ENCODE measurements around the gene TEX48.

TEX48 gene

DNA sequence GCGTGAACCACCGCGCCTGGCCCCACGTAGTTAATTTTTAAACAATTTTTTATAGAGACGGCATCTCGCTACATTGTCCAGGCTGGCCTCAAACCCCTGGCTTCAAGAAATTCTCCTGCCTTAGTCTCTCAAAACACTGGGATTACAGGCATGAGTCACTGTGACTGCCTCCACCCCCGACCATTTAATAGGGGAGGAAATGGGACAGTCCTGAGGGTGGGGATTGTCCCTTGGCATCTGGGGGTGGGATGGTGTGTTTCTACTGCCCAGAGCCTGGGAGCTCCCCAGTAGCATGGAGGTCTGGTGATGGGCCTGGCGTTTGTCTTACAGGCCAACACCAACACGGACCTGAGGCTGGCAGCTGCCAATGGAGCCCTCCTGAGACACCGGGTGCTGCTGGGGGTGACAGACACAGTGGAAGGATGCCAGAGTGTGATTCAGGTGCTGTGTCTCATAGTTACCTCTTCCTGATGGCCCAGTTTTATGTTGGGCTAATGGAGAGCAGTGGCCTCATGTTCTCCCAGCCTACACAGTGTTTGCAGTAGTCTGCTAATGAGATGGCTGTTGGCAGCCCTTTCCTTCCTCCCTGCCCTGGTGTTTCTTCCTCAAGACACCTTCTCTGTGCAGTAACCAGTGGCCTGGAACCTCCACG, 48.4 kb downstream of the TEX48 start:
- no peak for TF ChIP-seq ZFX (IDR thresholded peaks at IDR 0.05)
- TF ChIP-seq, protein P1, sequence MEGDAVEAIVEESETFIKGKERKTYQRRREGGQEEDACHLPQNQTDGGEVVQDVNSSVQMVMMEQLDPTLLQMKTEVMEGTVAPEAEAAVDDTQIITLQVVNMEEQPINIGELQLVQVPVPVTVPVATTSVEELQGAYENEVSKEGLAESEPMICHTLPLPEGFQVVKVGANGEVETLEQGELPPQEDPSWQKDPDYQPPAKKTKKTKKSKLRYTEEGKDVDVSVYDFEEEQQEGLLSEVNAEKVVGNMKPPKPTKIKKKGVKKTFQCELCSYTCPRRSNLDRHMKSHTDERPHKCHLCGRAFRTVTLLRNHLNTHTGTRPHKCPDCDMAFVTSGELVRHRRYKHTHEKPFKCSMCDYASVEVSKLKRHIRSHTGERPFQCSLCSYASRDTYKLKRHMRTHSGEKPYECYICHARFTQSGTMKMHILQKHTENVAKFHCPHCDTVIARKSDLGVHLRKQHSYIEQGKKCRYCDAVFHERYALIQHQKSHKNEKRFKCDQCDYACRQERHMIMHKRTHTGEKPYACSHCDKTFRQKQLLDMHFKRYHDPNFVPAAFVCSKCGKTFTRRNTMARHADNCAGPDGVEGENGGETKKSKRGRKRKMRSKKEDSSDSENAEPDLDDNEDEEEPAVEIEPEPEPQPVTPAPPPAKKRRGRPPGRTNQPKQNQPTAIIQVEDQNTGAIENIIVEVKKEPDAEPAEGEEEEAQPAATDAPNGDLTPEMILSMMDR (conservative IDR thresholded peaks at IDR 0.05), result no peak
- no peak overlapping the region for H3K27ac ChIP-seq

DNA sequence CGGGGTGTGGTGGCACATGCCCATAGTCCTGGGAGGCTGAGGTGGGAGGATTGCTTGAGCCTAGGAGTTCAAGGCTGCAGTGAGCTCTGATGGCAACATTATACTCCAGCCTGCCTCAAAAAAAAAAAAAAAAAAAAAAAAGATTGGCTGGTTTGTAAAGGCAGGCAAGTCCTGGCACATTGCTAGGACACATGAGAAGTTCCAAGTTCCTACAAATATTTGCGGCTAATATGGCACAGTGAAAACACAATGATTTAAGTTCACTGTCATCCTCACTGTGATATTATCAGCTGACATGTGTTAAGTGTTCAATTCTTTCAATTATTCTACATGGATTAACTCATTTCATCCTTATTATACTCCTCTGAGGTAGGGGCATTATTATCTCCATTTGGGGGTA, 50.8 kb downstream of the TEX48 start:
- TF ChIP-seq ZFX (IDR thresholded peaks at IDR 0.05), result no peak
- TF ChIP-seq, protein P1 (conservative IDR thresholded peaks at IDR 0.05), result no peak
- H3K27ac ChIP-seq, result no peak overlapping the region

DNA sequence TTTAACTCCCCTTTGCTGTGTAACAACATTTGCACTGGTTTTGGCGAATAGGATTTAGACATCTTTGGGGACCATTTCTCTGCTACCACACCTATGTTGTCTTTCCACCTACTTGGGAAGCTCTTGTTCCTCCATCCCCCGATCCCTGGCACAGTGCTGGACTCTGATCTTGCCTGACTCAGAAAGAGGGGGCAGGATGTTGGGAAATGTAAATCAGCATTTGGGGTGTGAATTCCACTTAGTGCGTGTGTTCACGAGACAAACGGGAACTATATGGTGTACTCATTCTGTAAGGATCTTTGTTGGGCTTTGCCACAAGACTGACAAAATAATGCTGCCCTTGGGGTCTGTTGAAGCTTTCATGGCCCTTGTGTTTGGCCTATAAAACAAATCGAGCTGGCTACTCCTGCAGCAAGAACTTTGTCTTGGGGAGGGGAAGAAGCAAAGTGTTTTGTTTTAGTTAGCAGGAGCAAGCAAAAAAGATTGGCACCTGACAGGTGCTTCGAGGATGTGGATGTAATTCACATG, 52.4 kb downstream of the TEX48 start:
- H3K27ac ChIP-seq, result no peak overlapping the region
- TF ChIP-seq, protein P1 (conservative IDR thresholded peaks at IDR 0.05), result no peak
- TF ChIP-seq ZFX (IDR thresholded peaks at IDR 0.05), result no peak

DNA sequence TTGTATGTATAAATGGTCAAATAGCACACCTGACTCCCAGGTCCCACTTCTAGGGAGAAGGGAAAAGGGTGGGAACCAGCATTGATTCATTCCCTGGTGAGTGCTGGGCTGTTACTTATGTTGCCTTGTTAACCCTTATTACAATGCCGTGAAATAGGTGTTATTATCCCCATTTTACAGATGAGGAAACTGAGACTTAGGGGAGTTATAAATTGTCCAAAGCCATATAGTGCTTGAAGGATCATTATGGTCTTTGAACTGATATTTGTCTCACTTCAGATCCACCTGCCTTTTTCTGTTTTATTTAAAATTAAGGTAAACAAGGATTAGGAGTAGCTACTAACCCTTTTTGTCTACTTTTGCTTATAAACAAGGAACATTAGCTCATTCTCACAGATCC, 54.4 kb downstream of the TEX48 start:
- H3K27ac ChIP-seq, result no peak overlapping the region
- TF ChIP-seq ZFX (IDR thresholded peaks at IDR 0.05), result no peak
- TF ChIP-seq, protein P1 (conservative IDR thresholded peaks at IDR 0.05), result no peak

DNA sequence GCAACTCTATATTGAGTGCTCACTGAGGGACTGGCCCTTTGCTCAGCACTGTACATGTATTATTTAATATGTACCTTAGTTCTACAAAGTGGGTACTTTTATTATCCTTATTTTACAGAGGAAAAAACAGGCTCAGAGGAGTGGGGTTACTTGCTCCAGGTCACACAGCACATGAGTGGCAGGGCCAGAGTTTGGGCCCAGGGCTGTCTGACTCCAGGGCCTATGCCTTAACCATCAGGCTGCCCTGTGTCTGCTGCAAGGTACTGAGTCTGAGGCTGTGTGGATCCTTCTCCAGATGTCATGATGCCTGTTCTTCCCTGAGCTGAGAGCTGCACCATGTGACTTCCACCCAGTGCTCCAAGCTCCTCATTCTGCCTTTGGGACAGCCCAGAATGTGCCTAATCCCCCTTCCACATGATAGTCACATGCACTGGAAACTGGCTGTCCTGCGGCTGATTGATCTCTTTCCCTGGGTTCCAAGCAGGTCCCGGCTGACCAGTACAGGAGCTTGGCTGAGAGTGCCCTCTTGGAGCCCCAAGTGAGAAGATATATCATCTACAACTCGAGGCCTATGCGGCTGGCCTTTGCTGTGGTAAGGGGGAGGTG, 55.5 kb downstream of the TEX48 start:
- no peak overlapping the region for H3K27ac ChIP-seq
- TF ChIP-seq ZFX (IDR thresholded peaks at IDR 0.05), result no peak
- TF ChIP-seq, protein P1 (conservative IDR thresholded peaks at IDR 0.05), result no peak

DNA sequence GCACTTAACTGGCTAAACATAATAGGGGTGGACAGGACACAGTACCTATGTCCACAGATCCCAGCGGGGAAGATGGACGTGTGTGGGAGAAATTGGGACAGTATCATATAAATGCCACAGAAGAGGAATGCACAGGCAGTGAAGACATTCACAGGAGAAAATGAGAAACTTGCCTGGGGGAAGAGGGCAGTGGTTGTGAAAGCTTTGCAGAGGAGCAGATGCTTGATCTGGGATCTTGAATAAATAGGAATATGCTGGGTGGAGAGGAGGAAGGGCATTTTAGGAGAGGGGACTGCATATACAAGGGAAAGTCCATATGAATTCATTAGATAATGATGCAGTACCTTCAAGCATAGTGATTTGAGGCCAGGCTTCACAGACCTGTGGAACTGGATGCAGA, 57.3 kb downstream of the TEX48 start:
- TF ChIP-seq, protein P1 (conservative IDR thresholded peaks at IDR 0.05), result no peak
- TF ChIP-seq ZFX (IDR thresholded peaks at IDR 0.05), result no peak
- H3K27ac ChIP-seq, result no peak overlapping the region

DNA sequence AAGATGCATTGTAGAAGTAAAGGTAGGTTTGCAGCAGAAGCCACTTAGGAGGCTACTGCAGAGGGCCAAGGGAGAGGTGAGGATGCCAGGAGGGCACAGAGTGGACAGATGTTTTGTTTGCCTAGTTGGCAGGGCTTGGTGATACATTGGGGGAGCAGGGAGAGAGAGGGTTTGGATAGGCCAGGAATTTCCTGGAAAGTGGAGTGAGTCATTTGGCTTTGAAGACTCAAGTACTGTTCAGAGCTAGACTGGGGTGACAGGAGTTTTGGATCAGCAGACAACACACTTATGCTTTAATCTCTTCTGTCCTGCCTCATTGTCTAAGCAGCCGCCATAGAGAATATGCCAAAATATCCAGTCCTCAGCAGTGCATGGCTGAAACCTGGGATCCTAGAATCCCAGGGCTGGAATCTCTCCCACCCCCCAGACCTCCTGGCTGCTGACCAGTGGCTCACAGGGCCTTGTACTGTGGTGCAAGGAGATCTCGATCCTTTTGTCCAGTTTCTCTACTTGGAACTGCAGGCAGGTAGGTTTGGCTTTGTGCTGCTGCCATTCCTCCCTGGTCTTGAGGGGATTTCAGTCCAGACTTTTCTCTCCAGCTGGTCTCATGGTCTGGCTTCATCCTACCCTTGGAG, 59.9 kb downstream of the TEX48 start:
- TF ChIP-seq, protein P1 (conservative IDR thresholded peaks at IDR 0.05), result no peak
- TF ChIP-seq ZFX (IDR thresholded peaks at IDR 0.05), result no peak

More for the DNA sequence above, 59.9 kb downstream of the TEX48 start:
- H3K27ac ChIP-seq, result peak overlapping the region; percentile 33
